Lung (tissue), 12 donors: ENCODE results near the gene CPZ. TPM values are rescaled to one million over a fixed set of nuclear protein-coding genes. Genes with fewer than 3 reads are reported as not detected.

Experiments used
- ATAC-seq: fragments of 200-7000 bp; cut with Tn5 transposase; one replicate; pipeline ENCODE4 v1.9.1; 2020; ENCODE audit warnings: moderate number of reproducible peaks; ENCODE audit not compliant: insufficient read depth, low FRiP score
- DNase-seq, 3 donors: peaks; one replicate each; pipeline ENCODE4 v3.0.0-alpha.2; 2013 to 2017
- H3K27ac ChIP-seq, 2 donors: one replicate each; pipeline ENCODE4 v1.5.1; 2013; ENCODE audit warnings: mild to moderate bottlenecking in 2 of 2, moderate library complexity in 2 of 2, control low read depth in 1 of 2, inconsistent platforms in 1 of 2, low read depth in 1 of 2, low read length in 1 of 2
- H3K27me3 ChIP-seq, 3 donors: one replicate each; pipeline ENCODE4 v1.5.1; 2013; ENCODE audit warnings: low read length in 2 of 3; ENCODE audit not compliant: control insufficient read depth in 3 of 3, insufficient read depth in 3 of 3
- H3K36me3 ChIP-seq, 4 donors: one replicate each; pipeline ENCODE4 v1.5.1; 2013; ENCODE audit warnings: low read length in 4 of 4, mild to moderate bottlenecking in 1 of 4, moderate library complexity in 1 of 4; ENCODE audit not compliant: control insufficient read depth in 4 of 4, insufficient read depth in 4 of 4
- H3K4me1 ChIP-seq, 5 donors: one replicate each; pipeline ENCODE4 v1.5.1; 2013; ENCODE audit warnings: low read length in 5 of 5, mild to moderate bottlenecking in 2 of 5, moderate library complexity in 1 of 5; ENCODE audit not compliant: control insufficient read depth in 5 of 5, insufficient read depth in 5 of 5
- H3K4me3 ChIP-seq: one replicate; pipeline ENCODE4 v1.5.1; 2013; ENCODE audit warnings: mild to moderate bottlenecking, control low read depth, moderate library complexity
- H3K9ac ChIP-seq, 2 donors: one replicate each; pipeline ENCODE4 v1.5.1; 2013; ENCODE audit warnings: low read length in 2 of 2, control low read depth in 1 of 2; ENCODE audit not compliant: insufficient read depth in 1 of 2
- H3K9me3 ChIP-seq, 4 donors: one replicate each; pipeline ENCODE4 v1.5.1; 2013; ENCODE audit warnings: low read length in 3 of 4, mild to moderate bottlenecking in 1 of 4, moderate library complexity in 1 of 4; ENCODE audit not compliant: control insufficient read depth in 4 of 4, insufficient read depth in 3 of 4
- WGBS, 2 donors: extraction: QIAGEN DNeasy Blood & Tissue Kit; methylation state at CpG; one replicate each; pipeline ENCODE4 v1.1.7; 2013; 5-methylcytosine and 5-hydroxymethylcytosine counted together
- polyA plus RNA-seq, 2 donors: library from polyadenylated mRNA; stranded (reverse); fragments of 200-250 nt; gene quantifications; one replicate each; pipeline ENCODE4 v1.2.1, GENCODE V29; 2013
- total RNA-seq, 2 donors: library from RNA; depleted of rRNA in 1 of 2; stranded (reverse); fragments of >200 nt in 1 of 2; gene quantifications; one replicate each; pipeline ENCODE4 v1.2.1, GENCODE V29; 2014 to 2021
- TF ChIP-seq, protein P1 (sequence below): IDR thresholded peaks from 2 replicates; pipeline ENCODE4 v1.5.1; 2012; ENCODE audit warnings: mild to moderate bottlenecking; ENCODE audit errors: control extremely low read depth, extremely low read depth
- donor health status: control.
- donor health status: control.
- donor health status: Bipolar disorder and iron deficiency.
- donor health status: healthy.
- donor health status: DM: yes; HTN: yes; CAD: no.

CPZ gene
- total and polyA plus RNA-seq, 4 donors, result 1.4 to 5.5 (median 2.7) TPM

DNA sequence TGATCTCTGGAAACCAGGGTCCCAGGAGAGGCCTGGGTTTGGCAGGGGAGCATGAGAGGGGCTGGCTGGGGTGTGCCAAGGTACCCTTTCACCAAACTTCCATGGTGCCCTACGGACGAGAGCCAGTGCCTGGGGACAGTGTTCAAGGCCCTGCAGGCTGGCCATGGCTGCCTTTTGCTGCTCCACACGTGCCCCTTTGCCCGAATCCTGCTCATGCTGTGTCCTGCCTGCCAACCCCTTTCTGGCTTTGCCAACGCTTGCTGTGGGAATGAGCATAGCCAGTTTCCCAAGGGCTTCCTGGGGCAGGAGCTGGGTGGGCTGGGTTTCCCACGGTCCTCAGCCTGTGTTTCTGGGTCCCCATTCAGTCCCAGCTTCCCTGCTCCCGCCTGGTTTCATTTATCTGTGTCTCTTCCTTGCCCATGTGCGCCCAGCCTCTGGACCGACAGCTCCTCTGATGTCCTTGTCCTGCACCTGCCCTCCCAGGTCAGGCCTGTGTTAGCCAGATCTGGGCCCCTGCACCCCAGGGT is 17.3 kb downstream of the CPZ start:
- no peak for ATAC-seq
- no peak for DNase-seq
- H3K36me3 ChIP-seq, result no peaks in the 10 kb centered on the region
- TF ChIP-seq, protein P1, sequence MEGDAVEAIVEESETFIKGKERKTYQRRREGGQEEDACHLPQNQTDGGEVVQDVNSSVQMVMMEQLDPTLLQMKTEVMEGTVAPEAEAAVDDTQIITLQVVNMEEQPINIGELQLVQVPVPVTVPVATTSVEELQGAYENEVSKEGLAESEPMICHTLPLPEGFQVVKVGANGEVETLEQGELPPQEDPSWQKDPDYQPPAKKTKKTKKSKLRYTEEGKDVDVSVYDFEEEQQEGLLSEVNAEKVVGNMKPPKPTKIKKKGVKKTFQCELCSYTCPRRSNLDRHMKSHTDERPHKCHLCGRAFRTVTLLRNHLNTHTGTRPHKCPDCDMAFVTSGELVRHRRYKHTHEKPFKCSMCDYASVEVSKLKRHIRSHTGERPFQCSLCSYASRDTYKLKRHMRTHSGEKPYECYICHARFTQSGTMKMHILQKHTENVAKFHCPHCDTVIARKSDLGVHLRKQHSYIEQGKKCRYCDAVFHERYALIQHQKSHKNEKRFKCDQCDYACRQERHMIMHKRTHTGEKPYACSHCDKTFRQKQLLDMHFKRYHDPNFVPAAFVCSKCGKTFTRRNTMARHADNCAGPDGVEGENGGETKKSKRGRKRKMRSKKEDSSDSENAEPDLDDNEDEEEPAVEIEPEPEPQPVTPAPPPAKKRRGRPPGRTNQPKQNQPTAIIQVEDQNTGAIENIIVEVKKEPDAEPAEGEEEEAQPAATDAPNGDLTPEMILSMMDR, result no peak
- H3K27ac ChIP-seq, result no peak overlapping the region
- no peak overlapping the region for H3K4me3 ChIP-seq
- H3K9me3 ChIP-seq, result peaks cover 0 to 2% (median 0%) of the 10 kb centered on the region in 4 donors
- peaks cover 0 to 12% (median 0%) of the 10 kb centered on the region in 3 donors for H3K27me3 ChIP-seq
- H3K9ac ChIP-seq, result no peak overlapping the region
- WGBS, 2 donors, result 69 to 86% methylated on average over 9 of the region's 9 CpGs
- H3K4me1 ChIP-seq, result peaks cover 0 to 2% (median 0%) of the 10 kb centered on the region in 5 donors

DNA sequence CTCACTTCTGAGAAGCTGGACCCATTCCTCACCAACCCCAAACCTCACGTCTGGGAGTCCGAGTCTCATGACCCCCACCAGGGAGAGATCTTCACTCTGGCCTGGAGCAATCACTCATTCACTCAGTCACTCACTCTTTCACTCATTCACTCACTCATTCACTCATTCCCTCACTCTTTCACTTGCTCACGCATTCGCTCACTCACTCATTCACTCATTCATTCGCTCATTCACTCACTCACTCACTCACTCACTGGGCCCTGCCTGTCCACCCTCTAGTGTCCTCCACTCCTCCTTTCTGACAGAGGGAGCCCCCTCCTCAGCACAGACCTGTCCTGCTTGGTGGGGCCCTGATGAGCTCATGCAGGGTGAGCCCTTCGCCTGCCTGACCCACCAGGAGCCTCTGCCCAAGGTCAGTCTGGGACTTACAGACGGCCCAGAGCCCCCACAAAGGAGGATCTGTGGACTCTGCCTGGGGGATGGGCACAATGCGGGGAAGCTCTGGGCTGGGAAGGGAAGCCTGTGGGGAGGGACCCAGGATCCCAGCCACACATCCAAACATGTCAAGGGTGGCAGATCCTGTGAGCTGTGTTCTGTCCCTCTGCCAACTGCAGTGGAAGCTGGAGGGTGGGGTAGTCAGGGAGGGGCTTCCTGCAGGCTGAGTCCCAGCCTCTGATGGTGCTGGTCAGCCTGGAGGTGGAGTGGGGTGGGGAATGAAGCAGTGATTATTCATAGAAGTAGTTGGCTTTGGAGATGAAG is 18.5 kb downstream of the CPZ start:
- Histone ChIP-seq H3K27me3 (peaks cover 0 to 12% (median 0%) of the 10 kb centered on the region in 3 donors), H3K9ac (no peak overlapping the region), H3K9me3 (peaks cover 0 to 2% (median 0%) of the 10 kb centered on the region in 4 donors), H3K4me1 (peaks cover 0 to 2% (median 0%) of the 10 kb centered on the region in 5 donors), H3K27ac (no peak overlapping the region), H3K36me3 (no peaks in the 10 kb centered on the region), H3K4me3 (no peak overlapping the region)
- 77 to 78% methylated on average over 8 of the region's 8 CpGs for WGBS, 2 donors
- no peak for DNase-seq
- no peak for ATAC-seq
- TF ChIP-seq, protein P1, result no peak

DNA sequence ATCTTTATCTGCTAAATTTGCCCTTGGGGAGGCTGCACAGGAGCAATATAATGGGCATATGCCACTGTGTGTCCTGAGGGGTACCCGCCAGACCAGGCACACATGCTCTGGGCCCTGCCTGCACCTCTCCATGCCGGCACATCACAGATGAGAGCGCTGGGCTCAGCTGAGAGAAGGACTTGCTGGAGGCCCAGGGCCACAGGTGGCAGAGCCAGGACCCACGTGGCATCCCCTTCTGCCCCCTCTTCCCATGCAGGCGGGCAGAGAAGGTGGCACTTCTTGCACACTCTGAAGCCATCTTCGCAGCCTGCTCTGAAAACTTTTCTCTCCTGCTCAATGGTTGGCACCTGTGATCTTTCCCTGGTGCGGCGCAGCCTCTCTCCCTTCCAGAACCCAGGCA is 20.1 kb downstream of the CPZ start:
- Histone ChIP-seq H3K4me1 (peaks cover 0 to 2% (median 0%) of the 10 kb centered on the region in 5 donors), H3K4me3 (no peak overlapping the region), H3K9ac (no peak overlapping the region), H3K27ac (no peak overlapping the region), H3K9me3 (no peaks in the 10 kb centered on the region), H3K27me3 (peaks cover 0 to 12% (median 0%) of the 10 kb centered on the region in 3 donors), H3K36me3 (no peaks in the 10 kb centered on the region)
- no peak for DNase-seq
- no peak for ATAC-seq
- WGBS, 2 donors, result 85 to 93% methylated on average over 8 of the region's 8 CpGs
- TF ChIP-seq, protein P1, result no peak
